Activated T-helper 2 cell treated with anti-CD3 and anti-CD28 coated beads, Interferon-gamma antibody, Interleukin-2, Interleukin-4, amounts not matched to agents 10 μg/mL and 5 μg/mL and 100 μg/mL, durations not matched to agents 14 hours and 24 hours and 36 hours (primary cell): ENCODE measurements around the gene FNIP1. TPM values are rescaled to one million over a fixed set of nuclear protein-coding genes. Genes with fewer than 3 reads are reported as not detected.
"Not testable (repeated sequence)": the region's sequence is repeated elsewhere in the genome, so short reads cannot be mapped to it uniquely, and the experiment has no call there.

Experiments
- DNase-seq: peaks from one replicate; pipeline ENCODE4 v3.0.0; 2021; ENCODE audit warnings: low spot score
- H3K27ac Mint-ChIP-seq: one replicate; pipeline ENCODE4 v1.8.0; 2021; ENCODE audit warnings: mixed read lengths
- H3K27me3 Mint-ChIP-seq: one replicate; pipeline ENCODE4 v1.8.0; 2021; ENCODE audit warnings: low read depth, mixed read lengths
- H3K36me3 Mint-ChIP-seq: one replicate; pipeline ENCODE4 v1.8.0; 2021; ENCODE audit warnings: low read depth, mixed read lengths
- H3K4me1 Mint-ChIP-seq: one replicate; pipeline ENCODE4 v1.8.0; 2021; ENCODE audit warnings: low read depth, mixed read lengths
- H3K4me3 Mint-ChIP-seq: one replicate; pipeline ENCODE4 v1.8.0; 2021; ENCODE audit warnings: low read depth, mild to moderate bottlenecking, moderate library complexity, mixed read lengths
- H3K9me3 Mint-ChIP-seq: one replicate; pipeline ENCODE4 v1.8.0; 2021; ENCODE audit warnings: mixed read lengths
- intact Hi-C: fragments of 100-400 bp; cut with micrococcal nuclease; formaldehyde crosslinking; loops from one replicate; pipeline ENCODE4 v1.15.1; 2023
- total RNA-seq: library from RNA; stranded (reverse); gene quantifications from 2 replicates; pipeline ENCODE4 v1.2.3, GENCODE V29; 2022

The FNIP1 gene
- total RNA-seq, 1 donor from 2014 or later, result 18.1 TPM

DNA sequence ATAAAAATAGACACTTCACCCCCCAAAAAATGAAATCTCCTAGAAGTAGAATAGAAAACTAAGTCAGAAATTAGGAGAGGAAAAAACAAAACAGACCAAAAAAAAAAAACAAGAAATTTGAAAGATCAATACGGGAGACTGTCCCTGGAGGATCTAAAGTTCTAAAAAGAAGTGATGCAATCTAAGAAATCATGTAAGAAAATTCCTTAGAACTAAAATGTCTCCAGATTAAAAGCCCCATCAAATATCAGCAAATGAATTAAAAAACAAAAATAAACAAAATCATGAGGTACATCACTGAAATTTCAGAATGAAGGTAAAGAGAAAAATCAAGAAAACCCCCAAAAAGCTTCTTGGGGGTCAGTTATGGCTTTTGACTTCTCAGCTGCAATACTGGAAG lies 13.5 kb downstream of the FNIP1 start:
- Mint-ChIP-seq H3K27me3 (no peaks in the 10 kb centered on the region), H3K36me3 (peaks cover 31% of the 10 kb centered on the region), H3K4me3 (no peak overlapping the region), H3K27ac (no peak overlapping the region), H3K9me3 (no peaks in the 10 kb centered on the region), H3K4me1 (peaks cover 10% of the 10 kb centered on the region)
- DNase-seq, result no peak
- intact Hi-C loops, result no loop called here

DNA sequence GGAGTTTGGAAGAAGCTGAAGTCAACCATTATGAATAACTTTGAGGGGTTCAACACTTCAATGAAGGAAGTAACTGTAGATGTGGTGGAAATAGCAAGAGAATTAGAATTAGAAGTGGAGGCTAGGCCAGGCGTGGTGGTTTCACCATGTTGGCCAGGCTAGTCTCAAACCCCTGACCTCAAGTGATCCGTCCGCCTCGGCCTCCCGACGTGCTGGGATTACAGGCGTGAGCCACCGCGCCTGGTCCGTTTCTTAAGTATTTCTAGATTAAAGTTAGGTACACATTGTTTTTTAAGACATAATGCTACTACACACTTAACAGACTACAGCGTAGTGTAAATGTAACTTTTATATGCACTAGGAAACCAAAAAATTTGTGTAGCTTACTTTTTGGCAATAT lies 14.1 kb downstream of the FNIP1 start:
- intact Hi-C loops, result no loop called here
- DNase-seq, result no peak
- H3K27me3 Mint-ChIP-seq, result no peaks in the 10 kb centered on the region
- H3K4me3 Mint-ChIP-seq, result no peak overlapping the region
- H3K36me3 Mint-ChIP-seq, result peaks cover 32% of the 10 kb centered on the region
- peaks cover 6% of the 10 kb centered on the region for H3K4me1 Mint-ChIP-seq
- H3K9me3 Mint-ChIP-seq, result peaks cover 4% of the 10 kb centered on the region
- H3K27ac Mint-ChIP-seq, result no peak overlapping the region

DNA sequence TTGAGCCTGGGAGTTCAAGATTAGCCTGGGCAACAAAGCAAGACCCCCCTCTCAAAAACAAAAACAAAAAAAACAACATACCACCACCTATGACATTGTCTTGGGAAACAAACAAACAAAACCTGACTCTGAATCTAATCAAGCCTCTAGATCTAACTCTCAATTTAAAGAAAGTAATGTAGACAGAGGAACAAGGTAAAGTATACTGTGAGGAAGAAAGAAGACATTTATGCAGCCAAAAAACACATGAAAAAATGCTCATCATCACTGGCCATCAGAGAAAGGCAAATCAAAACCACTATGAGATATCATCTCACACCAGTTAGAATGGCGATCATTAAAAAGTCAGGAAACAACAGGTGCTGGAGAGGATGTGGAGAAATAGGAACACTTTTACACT lies 18.7 kb downstream of the FNIP1 start:
- DNase-seq, H3K4me3 Mint-ChIP-seq, H3K9me3 Mint-ChIP-seq, intact Hi-C loops, H3K27ac Mint-ChIP-seq, H3K27me3 Mint-ChIP-seq, H3K4me1 Mint-ChIP-seq: not testable (repeated sequence)
- peaks cover 25% of the 10 kb centered on the region for H3K36me3 Mint-ChIP-seq

DNA sequence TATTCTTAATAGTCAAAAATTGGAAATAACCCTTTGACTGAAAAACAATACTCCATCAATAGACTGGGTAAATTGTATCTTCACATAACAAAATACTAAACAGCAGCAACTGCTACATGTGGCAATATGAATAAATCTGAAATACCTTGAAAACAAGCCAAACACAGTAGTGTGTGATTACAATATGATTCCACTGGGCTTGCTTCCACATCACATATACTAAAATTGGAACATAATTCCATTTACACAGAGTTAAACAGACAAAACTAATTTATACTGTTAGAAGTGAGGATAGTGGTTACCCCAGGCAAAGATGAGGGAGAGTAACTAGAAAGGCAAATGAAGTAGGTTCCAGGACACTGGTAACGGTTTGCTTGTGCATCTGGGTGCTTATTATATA lies 20.4 kb downstream of the FNIP1 start:
- Mint-ChIP-seq H3K36me3 (peaks cover 13% of the 10 kb centered on the region), H3K9me3 (peaks cover 4% of the 10 kb centered on the region), H3K27ac (no peak overlapping the region), H3K4me3 (no peak overlapping the region), H3K4me1 (peaks cover 5% of the 10 kb centered on the region), H3K27me3 (no peaks in the 10 kb centered on the region)
- intact Hi-C loops, result no loop called here
- no peak for DNase-seq

DNA sequence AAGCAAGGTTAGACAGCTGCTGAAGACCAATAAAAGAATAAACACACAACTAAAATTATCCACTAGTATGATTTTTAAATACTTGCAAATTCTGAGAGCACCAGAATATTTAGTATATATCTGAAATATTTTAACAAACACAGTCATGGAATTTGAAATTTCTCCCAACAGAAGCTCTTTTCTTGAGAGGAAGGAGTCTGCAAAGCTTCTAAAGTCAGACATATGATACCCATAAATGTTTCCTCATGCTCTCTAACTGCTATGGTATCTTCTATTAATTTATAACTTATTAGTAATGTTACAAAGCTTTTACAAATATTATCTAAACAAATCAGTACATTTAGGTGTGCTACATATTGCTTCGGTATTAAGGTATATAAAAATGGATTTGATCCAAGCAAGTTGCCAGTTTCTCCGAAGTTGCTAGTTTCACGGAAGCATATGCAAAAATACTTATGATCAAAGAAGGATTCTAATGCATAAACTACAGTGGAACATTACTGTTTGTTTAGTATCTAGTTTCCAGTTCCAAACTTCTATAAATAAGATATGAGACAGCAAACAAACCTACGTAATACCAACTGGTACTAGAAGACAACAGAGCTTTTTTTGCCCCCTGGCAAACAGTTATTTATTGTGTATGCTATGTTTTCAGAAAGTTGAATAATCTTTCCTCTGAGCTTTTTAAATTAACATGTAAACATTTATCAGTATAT lies 22.0 kb downstream of the FNIP1 start:
- Mint-ChIP-seq H3K27me3 (no peaks in the 10 kb centered on the region), H3K4me1 (peaks cover 4% of the 10 kb centered on the region), H3K9me3 (peaks cover 4% of the 10 kb centered on the region), H3K36me3 (peaks cover 5% of the 10 kb centered on the region), H3K27ac (no peak overlapping the region), H3K4me3 (no peak overlapping the region)
- intact Hi-C loops, result no loop called here
- DNase-seq, result no peak

DNA sequence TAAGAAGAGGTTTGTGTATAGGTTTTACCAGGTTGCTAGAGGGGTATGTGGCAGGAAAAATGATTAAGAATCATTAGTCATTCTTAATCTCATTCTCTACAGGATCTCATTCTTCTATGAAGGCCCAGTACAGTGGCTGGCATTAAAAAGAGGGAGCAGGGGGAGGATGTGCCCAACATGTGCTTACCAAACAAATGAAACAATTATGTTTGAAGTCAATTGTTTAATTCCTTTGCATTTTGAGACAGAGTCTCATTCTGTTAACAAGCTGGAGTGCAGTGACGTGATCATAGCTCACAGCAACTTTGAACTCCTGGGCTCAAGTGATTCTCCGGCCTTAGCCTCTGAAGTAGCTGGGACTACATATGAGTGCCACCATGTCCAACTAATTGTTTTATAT lies 23.0 kb downstream of the FNIP1 start:
- Mint-ChIP-seq H3K27ac (no peak overlapping the region), H3K9me3 (peaks cover 4% of the 10 kb centered on the region), H3K4me1 (peaks cover 4% of the 10 kb centered on the region), H3K36me3 (peaks cover 5% of the 10 kb centered on the region), H3K27me3 (no peaks in the 10 kb centered on the region), H3K4me3 (no peak overlapping the region)
- intact Hi-C loops, result no loop called here
- DNase-seq, result no peak

DNA sequence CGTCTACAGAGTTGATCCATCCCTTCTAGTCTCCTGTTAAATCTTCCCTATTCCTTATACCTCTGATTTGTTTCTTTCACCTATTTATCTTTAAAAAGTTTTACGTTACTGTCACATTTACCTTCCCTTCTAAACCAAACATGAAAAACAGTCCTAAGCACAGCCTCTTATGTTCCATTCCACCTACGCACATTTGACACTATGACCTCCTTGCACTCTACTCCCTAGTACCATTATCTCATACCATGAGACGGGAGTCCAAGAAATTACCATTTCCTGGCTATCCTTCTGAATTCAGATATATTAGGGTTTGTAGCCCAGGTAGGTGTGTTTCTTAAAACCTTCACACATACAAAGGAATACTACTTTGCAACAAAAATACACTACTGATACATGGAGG lies 25.1 kb downstream of the FNIP1 start:
- peaks cover 3% of the 10 kb centered on the region for H3K36me3 Mint-ChIP-seq
- intact Hi-C loops, result no loop called here
- H3K4me3 Mint-ChIP-seq, result no peak overlapping the region
- H3K9me3 Mint-ChIP-seq, result peaks cover 4% of the 10 kb centered on the region
- H3K4me1 Mint-ChIP-seq, result peaks cover 6% of the 10 kb centered on the region
- no peaks in the 10 kb centered on the region for H3K27me3 Mint-ChIP-seq
- H3K27ac Mint-ChIP-seq, result no peak overlapping the region
- no peak for DNase-seq

DNA sequence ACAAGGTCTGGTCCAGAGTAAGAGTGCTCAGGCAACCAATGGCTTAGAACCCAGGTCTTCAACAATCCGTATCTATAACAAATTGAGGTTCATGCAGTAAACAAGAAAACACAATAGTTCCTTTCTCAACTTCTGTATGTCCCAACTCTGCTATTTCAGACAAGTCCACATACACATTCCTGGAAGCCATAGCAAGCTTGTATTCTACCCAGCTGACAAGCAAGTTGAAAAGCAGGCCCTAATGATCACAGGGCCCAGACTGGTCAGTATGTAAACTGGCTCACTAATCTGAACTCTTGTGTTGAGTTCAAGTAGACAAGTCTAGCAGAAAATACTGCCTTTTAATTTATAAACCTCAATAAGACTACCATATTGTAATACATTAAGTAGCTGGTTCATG lies 26.9 kb downstream of the FNIP1 start:
- DNase-seq, result no peak
- H3K27ac Mint-ChIP-seq, result no peak overlapping the region
- intact Hi-C loops, result no loop called here
- H3K27me3 Mint-ChIP-seq, result no peaks in the 10 kb centered on the region
- peaks cover 10% of the 10 kb centered on the region for H3K9me3 Mint-ChIP-seq
- no peak overlapping the region for H3K4me3 Mint-ChIP-seq
- peaks cover 6% of the 10 kb centered on the region for H3K4me1 Mint-ChIP-seq
- H3K36me3 Mint-ChIP-seq, result peaks cover 17% of the 10 kb centered on the region

DNA sequence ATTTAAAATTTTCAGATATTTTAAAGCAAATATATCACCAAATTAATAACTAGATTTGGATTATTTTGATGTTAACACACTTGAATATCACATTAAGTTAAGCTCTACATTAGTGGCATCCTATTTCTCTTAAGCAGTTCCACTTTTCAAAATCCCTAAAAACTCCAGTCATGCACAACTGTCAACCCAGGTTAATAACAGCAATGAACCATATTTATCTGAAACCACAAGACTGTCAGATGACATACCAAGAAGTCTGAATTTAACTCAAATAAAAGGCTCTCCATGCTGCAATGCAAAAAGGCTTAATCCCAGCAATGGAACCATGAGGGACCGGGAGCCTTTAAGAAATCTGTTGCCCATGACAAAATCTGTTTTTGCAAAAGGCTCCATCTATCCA lies 27.5 kb downstream of the FNIP1 start:
- Mint-ChIP-seq H3K27ac (no peak overlapping the region), H3K4me3 (no peak overlapping the region), H3K4me1 (peaks cover 5% of the 10 kb centered on the region), H3K9me3 (peaks cover 10% of the 10 kb centered on the region), H3K27me3 (no peaks in the 10 kb centered on the region), H3K36me3 (peaks cover 22% of the 10 kb centered on the region)
- DNase-seq, result no peak
- intact Hi-C loops, result no loop called here

DNA sequence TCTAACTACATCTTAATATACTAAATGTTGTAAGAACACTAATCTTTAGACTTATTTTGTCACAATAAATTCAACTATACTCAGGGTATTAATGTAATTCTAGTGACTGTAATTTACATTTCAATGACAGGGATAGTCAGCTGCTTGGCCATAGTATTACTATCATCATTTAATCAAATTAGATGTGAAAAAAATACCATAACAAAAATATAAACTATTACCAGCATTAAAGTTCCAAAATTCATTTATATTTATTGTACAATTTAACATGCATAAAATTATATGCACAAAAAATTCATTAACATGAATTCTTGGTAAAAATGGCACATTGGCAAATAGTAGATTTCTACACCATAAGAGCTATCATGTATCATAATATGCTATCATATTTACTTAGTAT lies 28.9 kb downstream of the FNIP1 start:
- H3K27ac Mint-ChIP-seq, result no peak overlapping the region
- H3K4me3 Mint-ChIP-seq, result no peak overlapping the region
- intact Hi-C loops, result no loop called here
- no peak for DNase-seq
- H3K36me3 Mint-ChIP-seq, result peaks cover 35% of the 10 kb centered on the region
- peaks cover 2% of the 10 kb centered on the region for H3K4me1 Mint-ChIP-seq
- H3K27me3 Mint-ChIP-seq, result no peaks in the 10 kb centered on the region
- H3K9me3 Mint-ChIP-seq, result peaks cover 20% of the 10 kb centered on the region

DNA sequence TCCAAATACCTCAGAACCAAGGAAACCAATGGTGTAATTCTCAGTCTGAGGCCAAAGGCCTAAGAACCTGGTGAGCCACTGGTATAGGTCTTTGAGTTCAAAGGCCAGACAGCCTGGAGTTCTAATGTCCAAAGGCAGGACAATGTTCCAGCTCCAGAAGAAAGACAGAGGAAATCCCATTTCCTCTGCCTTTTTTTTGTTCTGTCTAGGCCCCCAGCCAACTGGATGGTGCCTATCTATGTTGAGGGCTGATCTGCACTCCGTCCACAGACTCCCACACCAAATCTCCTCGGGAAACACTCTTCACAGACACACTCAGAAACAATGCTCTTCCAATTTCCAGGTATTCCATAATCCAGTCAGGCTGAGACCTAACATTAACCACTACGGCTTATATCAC lies 30.1 kb downstream of the FNIP1 start:
- H3K4me3 Mint-ChIP-seq, result no peak overlapping the region
- H3K4me1 Mint-ChIP-seq, result peaks cover 2% of the 10 kb centered on the region
- intact Hi-C loops, result no loop called here
- H3K9me3 Mint-ChIP-seq, result peaks cover 24% of the 10 kb centered on the region
- H3K27ac Mint-ChIP-seq, result no peak overlapping the region
- no peaks in the 10 kb centered on the region for H3K27me3 Mint-ChIP-seq
- DNase-seq, result no peak
- peaks cover 41% of the 10 kb centered on the region for H3K36me3 Mint-ChIP-seq

DNA sequence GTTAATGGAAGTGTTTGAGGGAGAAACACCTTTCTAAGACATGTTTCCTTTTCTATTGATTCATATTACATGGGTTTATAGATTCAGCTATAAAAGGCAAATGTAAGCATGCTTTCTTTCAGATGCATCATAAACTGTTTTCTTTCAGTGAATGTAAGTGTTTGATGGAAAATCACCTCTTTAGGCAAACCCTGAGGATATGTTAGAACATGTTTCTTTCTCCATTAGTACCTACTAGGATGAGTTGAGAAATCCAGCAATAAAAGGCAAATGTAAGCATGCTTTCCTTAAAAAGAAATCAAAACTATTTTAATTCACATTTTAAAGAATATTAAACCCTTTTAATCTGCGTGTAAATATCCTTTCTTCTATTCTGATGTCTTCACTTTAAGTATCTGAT lies 31.6 kb downstream of the FNIP1 start:
- H3K4me1 Mint-ChIP-seq, result peaks cover 6% of the 10 kb centered on the region
- peaks cover 48% of the 10 kb centered on the region for H3K36me3 Mint-ChIP-seq
- H3K27me3 Mint-ChIP-seq, result no peaks in the 10 kb centered on the region
- no peak overlapping the region for H3K27ac Mint-ChIP-seq
- intact Hi-C loops, result no loop called here
- H3K9me3 Mint-ChIP-seq, result peaks cover 27% of the 10 kb centered on the region
- no peak for DNase-seq
- no peak overlapping the region for H3K4me3 Mint-ChIP-seq

DNA sequence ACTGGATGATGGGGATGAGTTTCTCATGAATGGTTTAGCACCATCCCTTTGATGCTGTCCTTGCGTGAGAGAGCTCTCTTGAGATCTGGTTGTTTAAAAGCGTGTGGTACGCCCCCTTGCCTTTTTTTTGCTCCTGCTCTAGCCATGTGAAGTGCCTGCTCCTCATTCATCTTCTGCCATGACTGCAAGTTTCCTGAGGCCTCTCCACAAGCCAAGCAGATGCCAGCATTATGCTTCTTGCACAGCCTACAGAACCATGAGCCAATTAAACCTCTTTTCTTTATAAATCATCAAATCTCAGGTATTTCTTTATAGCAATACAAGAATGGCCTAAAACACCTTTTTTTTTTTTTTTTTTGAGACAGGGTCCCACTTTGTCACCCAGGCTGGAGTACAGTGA lies 32.8 kb downstream of the FNIP1 start:
- H3K9me3 Mint-ChIP-seq, result peaks cover 31% of the 10 kb centered on the region
- no peak for DNase-seq
- intact Hi-C loops, result no loop called here
- H3K4me3 Mint-ChIP-seq, result no peak overlapping the region
- peaks cover 13% of the 10 kb centered on the region for H3K4me1 Mint-ChIP-seq
- H3K36me3 Mint-ChIP-seq, result peaks cover 53% of the 10 kb centered on the region
- H3K27me3 Mint-ChIP-seq, result no peaks in the 10 kb centered on the region
- H3K27ac Mint-ChIP-seq, result no peak overlapping the region

DNA sequence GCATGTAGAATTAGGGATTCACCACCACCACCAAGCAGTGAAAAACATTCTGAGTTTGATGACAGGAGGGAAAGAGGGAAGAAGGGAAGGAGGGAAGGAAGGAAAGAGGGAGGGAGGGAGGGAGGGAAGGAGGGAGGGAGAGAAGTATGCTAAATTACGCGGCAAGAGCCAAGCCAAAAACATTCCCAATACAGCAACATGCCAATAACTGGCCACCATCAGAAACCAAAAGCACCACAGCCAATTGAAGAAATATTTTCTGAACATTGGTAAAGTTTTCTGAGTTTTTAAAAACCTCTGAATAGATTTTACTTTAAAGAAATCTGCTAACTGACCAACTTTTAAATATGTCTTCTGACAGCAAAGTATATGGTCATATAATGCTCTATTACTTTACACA lies 36.0 kb downstream of the FNIP1 start:
- peaks cover 25% of the 10 kb centered on the region for H3K9me3 Mint-ChIP-seq
- intact Hi-C loops, result no loop called here
- no peak overlapping the region for H3K4me3 Mint-ChIP-seq
- no peaks in the 10 kb centered on the region for H3K27me3 Mint-ChIP-seq
- no peak for DNase-seq
- no peak overlapping the region for H3K27ac Mint-ChIP-seq
- peaks cover 17% of the 10 kb centered on the region for H3K4me1 Mint-ChIP-seq
- H3K36me3 Mint-ChIP-seq, result peaks cover 46% of the 10 kb centered on the region
